Esophagus squamous epithelium (tissue), 5 donors: ENCODE measurements around the gene LAD1. TPM values are rescaled to one million over a fixed set of nuclear protein-coding genes. Genes with fewer than 3 reads are reported as not detected.
A peak's percentile ranks its signal among the peaks of the same experiment; 100 is the strongest.

Source experiments
- DNase-seq: peaks from one replicate; lab custom pipeline; 2025; lab: John Stamatoyannopoulos, UW
- H3K27ac ChIP-seq, 4 donors: fragments of 200-600 bp; sonication (generic); one replicate each; pipeline ENCODE4 v1.5.1; 2016 to 2019; ENCODE audit warnings: mild to moderate bottlenecking in 1 of 4
- H3K27me3 ChIP-seq, 4 donors: fragments of 200-600 bp; sonication (generic); 1 replicate in 3 of 4; 2 replicates in 1 of 4; pipeline versions ENCODE4 v1.5.1 to v1.6.0; 2017 to 2021; ENCODE audit warnings: antibody characterized with exemption in 1 of 4
- H3K36me3 ChIP-seq, 3 donors: fragments of 200-600 bp; sonication (generic); one replicate each; pipeline ENCODE4 v1.5.1; 2016 to 2019
- H3K4me1 ChIP-seq, 3 donors: fragments of 200-600 bp; sonication (generic); one replicate each; pipeline ENCODE4 v1.5.1; 2017 to 2019
- H3K4me3 ChIP-seq, 4 donors: fragments of 200-600 bp; sonication (generic); 1 replicate in 3 of 4; 2 replicates in 1 of 4; pipeline ENCODE4 v1.5.1; 2016 to 2019; ENCODE audit warnings: mild to moderate bottlenecking in 2 of 4, moderate library complexity in 1 of 4
- H3K9me3 ChIP-seq, 3 donors: fragments of 200-600 bp; sonication (generic); one replicate each; pipeline ENCODE4 v1.5.1; 2016 to 2019
- CTCF ChIP-seq, 6 experiments: fragments of 450-650 bp in 4 of 6; fragments of 200-600 bp in 2 of 6; sonication (generic) in 2 of 6; IDR thresholded peaks; one replicate each; pipeline ENCODE4 v1.5.1; 2016 to 2019; ENCODE audit warnings: antibody characterized with exemption in 6 of 6, mild to moderate bottlenecking in 4 of 6, moderate library complexity in 4 of 6
- POLR2A ChIP-seq, 4 donors: fragments of 450-650 bp; IDR thresholded peaks; one replicate each; pipeline ENCODE4 v1.6.1; 2017; ENCODE audit warnings: antibody characterized with exemption in 4 of 4, mild to moderate bottlenecking in 4 of 4, moderate library complexity in 3 of 4
- WGBS, 2 donors: methylation state at CpG; one replicate each; pipeline ENCODE4 v1.1.5; 2018; 5-methylcytosine and 5-hydroxymethylcytosine counted together
- intact Hi-C: fragments of 100-400 bp; cut with DNase I; formaldehyde crosslinking; loops from one replicate; pipeline ENCODE4 v1.15.0; 2022
- total RNA-seq, 4 donors: library from RNA; depleted of rRNA; stranded (reverse); fragments of >200 nt; gene quantifications; one replicate each; pipeline ENCODE4 v1.1.0, GENCODE V29; 2016
- donor health status: DM: yes; HTN: yes; CAD: no.

Gene LAD1
- total RNA-seq, 4 donors from 2014 or later = 242 to 377 (median 320) TPM

GRCh38 chr1:201362906-201363305 lies 36.2 kb downstream of the LAD1 start:
- Histone ChIP-seq H3K4me1 (peaks cover 8 to 15% (median 10%) of the 10 kb centered on the region in 3 donors), H3K36me3 (no peaks in the 10 kb centered on the region), H3K27me3 (peaks cover 0 to 24% (median 0%) of the 10 kb centered on the region in 4 donors), H3K27ac (no peak overlapping the region), H3K4me3 (no peak overlapping the region), H3K9me3 (no peaks in the 10 kb centered on the region)
- WGBS, 2 donors = 67 to 88% methylated on average over 1 of the region's 3 CpGs
- no peak for TF ChIP-seq POLR2A (IDR thresholded peaks at IDR 0.05)
- TF ChIP-seq CTCF (IDR thresholded peaks at IDR 0.05) = no peak
- intact Hi-C loops = loop anchor here (5.0 kb wide), 1 partner anchor 111 kb away; no protein-coding TSS in a partner anchor
- no peak for DNase-seq

DNA sequence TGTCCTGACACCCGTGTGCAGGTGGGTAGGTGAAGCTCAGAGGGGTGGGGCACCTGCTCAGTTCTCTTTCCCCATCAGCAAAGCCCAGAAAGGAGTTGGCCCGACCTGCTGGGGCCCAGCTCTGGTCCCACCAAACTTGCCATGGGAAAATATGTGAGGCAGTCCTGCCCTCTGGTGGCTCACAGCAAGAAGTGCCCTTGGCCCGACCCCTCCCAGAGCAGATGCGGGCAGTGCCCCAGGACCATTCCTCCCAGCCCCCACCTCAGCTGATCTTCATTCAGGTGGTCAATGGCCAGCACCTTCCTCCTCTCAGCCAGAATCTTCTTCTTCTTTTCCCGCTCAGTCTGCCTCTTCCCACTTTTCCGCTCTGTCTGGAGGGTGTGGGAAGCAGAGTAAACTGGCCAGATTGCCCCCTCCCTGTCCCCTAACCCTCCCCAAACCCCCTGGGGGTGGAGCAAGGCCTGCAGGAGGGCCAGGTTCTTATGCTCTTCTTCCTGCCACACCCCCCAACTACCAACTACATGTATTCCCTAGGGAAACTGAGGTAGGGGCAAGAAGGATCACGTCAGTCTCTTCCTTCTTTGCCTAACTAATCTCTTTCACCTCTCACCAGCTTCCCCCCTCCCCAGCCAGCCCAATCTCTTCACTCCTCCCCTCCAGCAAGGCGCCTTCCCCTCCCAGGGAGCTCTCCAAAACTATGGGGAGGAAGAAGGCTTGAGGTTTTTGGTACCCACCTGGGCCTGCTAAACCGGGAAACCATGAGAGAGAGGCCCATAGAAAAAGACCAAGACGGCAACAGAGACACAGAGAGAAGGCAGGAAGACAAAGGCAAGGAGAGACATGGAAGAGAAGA lies 37.2 kb downstream of the LAD1 start:
- peaks cover 0 to 14% (median 0%) of the 10 kb centered on the region in 4 donors for H3K27me3 ChIP-seq
- WGBS, 2 donors = 43 to 46% methylated on average over 8 of the region's 10 CpGs
- intact Hi-C loops = loop anchor here (5.0 kb wide), 1 partner anchor 110 kb away; no protein-coding TSS in a partner anchor
- no peak overlapping the region for H3K4me3 ChIP-seq
- no peak for TF ChIP-seq POLR2A (IDR thresholded peaks at IDR 0.05)
- TF ChIP-seq CTCF (IDR thresholded peaks at IDR 0.05) = peak; percentile 42 to 91 (median 80)
- no peak for DNase-seq
- H3K36me3 ChIP-seq = no peaks in the 10 kb centered on the region
- H3K27ac ChIP-seq = no peak overlapping the region
- peaks cover 10 to 19% (median 13%) of the 10 kb centered on the region in 3 donors for H3K4me1 ChIP-seq
- no peaks in the 10 kb centered on the region for H3K9me3 ChIP-seq

GRCh38 chr1:201360901-201361651 lies 38.0 kb downstream of the LAD1 start:
- no peak for TF ChIP-seq POLR2A (IDR thresholded peaks at IDR 0.05)
- TF ChIP-seq CTCF (IDR thresholded peaks at IDR 0.05) = no peak
- DNase-seq = no peak
- Histone ChIP-seq H3K27me3 (peaks cover 0 to 6% (median 0%) of the 10 kb centered on the region in 4 donors), H3K36me3 (no peaks in the 10 kb centered on the region), H3K4me1 (peaks cover 10 to 19% (median 13%) of the 10 kb centered on the region in 3 donors), H3K9me3 (no peaks in the 10 kb centered on the region), H3K4me3 (no peak overlapping the region), H3K27ac (no peak overlapping the region)
- 79% methylated on average over 6 of the region's 15 CpGs; no CpG with 5 or more reads in 1 of the 2 donors for WGBS, 2 donors
- intact Hi-C loops = loop anchor here (5.0 kb wide), 1 partner anchor 109 kb away; no protein-coding TSS in a partner anchor

DNA sequence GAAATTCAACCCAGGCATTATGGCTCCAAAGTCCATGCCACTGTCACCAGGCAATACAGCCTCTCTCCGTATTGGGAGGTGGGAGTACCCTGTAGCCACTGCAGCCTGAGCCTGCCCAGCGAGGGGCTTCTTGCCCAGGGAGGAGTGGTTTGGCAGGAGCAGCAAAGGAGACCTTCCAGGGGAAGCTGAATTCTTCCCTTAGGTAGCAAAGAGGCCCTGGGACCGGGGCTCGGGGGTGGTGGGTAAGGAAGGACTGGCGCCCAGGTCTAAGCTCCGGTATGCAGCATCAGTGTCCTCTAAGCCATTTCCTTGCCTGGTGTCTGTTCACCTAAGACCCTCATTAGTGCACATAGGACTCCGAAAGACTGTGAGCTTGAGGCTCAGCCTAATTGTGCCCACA lies 38.6 kb downstream of the LAD1 start:
- DNase-seq = no peak
- H3K4me1 ChIP-seq = peaks cover 10 to 22% (median 13%) of the 10 kb centered on the region in 3 donors
- H3K4me3 ChIP-seq = no peak overlapping the region
- intact Hi-C loops = loop anchor here (5.0 kb wide), 1 partner anchor 108 kb away; no protein-coding TSS in a partner anchor
- 60 to 87% methylated on average over 2 to 3 of the region's 7 CpGs for WGBS, 2 donors
- no peak overlapping the region for H3K27ac ChIP-seq
- no peaks in the 10 kb centered on the region for H3K36me3 ChIP-seq
- peaks cover 0 to 4% (median 0%) of the 10 kb centered on the region in 4 donors for H3K27me3 ChIP-seq
- no peaks in the 10 kb centered on the region for H3K9me3 ChIP-seq
- TF ChIP-seq POLR2A (IDR thresholded peaks at IDR 0.05) (no peak), CTCF (IDR thresholded peaks at IDR 0.05) (no peak)
